SK-N-SH (cell line): ENCODE data around the gene ZMPSTE24. TPM values are rescaled to one million over a fixed set of nuclear protein-coding genes. Genes with fewer than 3 reads are reported as not detected.

Experiments used
- CTCF ChIA-PET: fragments of 300-600, 350-600 bp; formaldehyde crosslinking; extraction: SDS; loops from one replicate; lab custom pipeline; 2021; lab: Yijun Ruan, JAX
- POLR2A ChIA-PET: fragments of 350-600 bp; sonication (Branson Sonifier 250); formaldehyde crosslinking; extraction: SDS; loops from one replicate; lab custom pipeline; 2020; ENCODE audit warnings: antibody characterized with exemption, inconsistent platforms; lab: Yijun Ruan, JAX
- DNase-seq: peaks from one replicate; pipeline ENCODE4 v3.0.0; 2012
- H2AFZ ChIP-seq: fragments of 200-600 bp; sonication (generic); 2 replicates; pipeline ENCODE4 v1.8.1; 2016; ENCODE audit warnings: antibody characterized with exemption, mild to moderate bottlenecking, low read depth
- H3F3A ChIP-seq: fragments of 200-600 bp; sonication (generic); replicated peaks from 2 replicates; pipeline ENCODE3; 2016; ENCODE audit warnings: antibody characterized with exemption, mild to moderate bottlenecking; ENCODE audit not compliant: insufficient read depth
- H3K27ac ChIP-seq, 2 experiments: fragments of 200-500 bp in 1 of 2; fragments of 200-600 bp in 1 of 2; sonication (Bioruptor generic) in 1 of 2; sonication (generic), shearing (Covaris generic) in 1 of 2; 2 replicates each; pipeline versions ENCODE4 v1.5.1 to v1.6.1; 2014 to 2016; ENCODE audit warnings: low read depth in 2 of 2, inconsistent platforms in 1 of 2, low read length in 1 of 2, mild to moderate bottlenecking in 1 of 2, mixed read lengths in 1 of 2
- H3K27me3 ChIP-seq: fragments of 200-600 bp; sonication (generic), shearing (Covaris generic); 2 replicates; pipeline ENCODE4 v1.6.1; 2016; ENCODE audit warnings: mixed run types; ENCODE audit not compliant: insufficient read depth
- H3K36me3 ChIP-seq, 2 experiments: fragments of 200-500 bp in 1 of 2; fragments of 200-600 bp in 1 of 2; sonication (Bioruptor generic) in 1 of 2; sonication (generic) in 1 of 2; replicated peaks in 1 of 2; 2 replicates each; pipeline versions ENCODE3 to v1.5.1; 2014 to 2016; ENCODE audit warnings: low read length in 1 of 2, mild to moderate bottlenecking in 1 of 2; ENCODE audit not compliant: insufficient read depth in 2 of 2, control insufficient read depth in 1 of 2
- H3K4me1 ChIP-seq, 2 experiments: fragments of 200-500 bp in 1 of 2; fragments of 200-600 bp in 1 of 2; sonication (Bioruptor generic) in 1 of 2; sonication (generic), shearing (Covaris generic) in 1 of 2; 2 replicates each; pipeline versions ENCODE4 v1.5.1 to v1.6.1; 2014 to 2016; ENCODE audit warnings: low read depth in 1 of 2, low read length in 1 of 2, mixed run types in 1 of 2; ENCODE audit not compliant: insufficient read depth in 2 of 2, control insufficient read depth in 1 of 2
- H3K4me2 ChIP-seq: fragments of 200-600 bp; sonication (generic), shearing (Covaris generic); 2 replicates; pipeline ENCODE4 v1.6.1; 2017; ENCODE audit warnings: mixed run types
- H3K4me3 ChIP-seq, 2 experiments: fragments of 200-500 bp in 1 of 2; fragments of 200-600 bp in 1 of 2; sonication (Bioruptor generic) in 1 of 2; sonication (generic), shearing (Covaris generic) in 1 of 2; 2 replicates each; pipeline versions ENCODE4 v1.5.1 to v1.8.1; 2014 to 2016; ENCODE audit warnings: low read depth in 2 of 2, inconsistent platforms in 1 of 2, low read length in 1 of 2, mild to moderate bottlenecking in 1 of 2, mixed read lengths in 1 of 2, moderate library complexity in 1 of 2
- H3K79me2 ChIP-seq: fragments of 200-600 bp; sonication (generic); 2 replicates; pipeline ENCODE4 v1.8.1; 2017; ENCODE audit warnings: mild to moderate bottlenecking; ENCODE audit not compliant: insufficient read depth
- H3K9ac ChIP-seq: fragments of 200-600 bp; sonication (generic); 2 replicates; pipeline ENCODE4 v1.6.1; 2017; ENCODE audit warnings: mixed run types
- H3K9me2 ChIP-seq: fragments of 200-600 bp; sonication (generic); 2 replicates; pipeline ENCODE4 v1.6.1; 2017; ENCODE audit warnings: mixed run types
- H3K9me3 ChIP-seq: fragments of 200-600 bp; sonication (generic); 2 replicates; pipeline ENCODE4 v1.6.1; 2017; ENCODE audit warnings: mixed run types, mild to moderate bottlenecking, moderate library complexity
- H4K20me1 ChIP-seq: fragments of 200-600 bp; sonication (generic); 2 replicates; pipeline ENCODE4 v1.6.1; 2017; ENCODE audit warnings: mild to moderate bottlenecking, mixed run types; ENCODE audit not compliant: insufficient read depth
- CTCF ChIP-seq: fragments of 200-600 bp; sonication (generic); IDR thresholded peaks from 2 replicates; pipeline ENCODE4 v1.6.1; 2017; ENCODE audit warnings: antibody characterized with exemption, mild to moderate bottlenecking, moderate library complexity
- ELF1 ChIP-seq: IDR thresholded peaks from 2 replicates; pipeline ENCODE4 v1.4.0; 2012
- EP300 ChIP-seq, 2 experiments: IDR thresholded peaks; 2 replicates each; pipeline versions ENCODE4 v1.4.0 to v1.6.1; 2012; ENCODE audit warnings: borderline replicate concordance in 1 of 2, low read depth in 1 of 2, low read length in 1 of 2
- EZH2phosphoT487 ChIP-seq: fragments of 200-600 bp; sonication (generic); IDR thresholded peaks from 2 replicates; pipeline ENCODE4 v1.6.1; 2017; ENCODE audit warnings: low read depth, mixed run types, mild to moderate bottlenecking, antibody characterized with exemption, moderate library complexity, borderline replicate concordance
- FOXJ3 ChIP-seq: sonication (generic); formaldehyde crosslinking; IDR thresholded peaks from 2 replicates; pipeline ENCODE4 v1.5.1; 2020; ENCODE audit warnings: mild to moderate bottlenecking, missing genetic modification reagents
- JUND ChIP-seq: IDR thresholded peaks from 2 replicates; pipeline ENCODE4 v1.4.0; 2012
- NRF1 ChIP-seq: IDR thresholded peaks from 2 replicates; pipeline ENCODE4 v1.6.1; 2012; ENCODE audit warnings: low read depth, mild to moderate bottlenecking, low read length
- PBX3 ChIP-seq: IDR thresholded peaks from 2 replicates; pipeline ENCODE4; 2012
- POLR2AphosphoS5 ChIP-seq: IDR thresholded peaks from 2 replicates; pipeline ENCODE4 v1.6.1; 2012; ENCODE audit warnings: low read depth, low read length
- RCOR1 ChIP-seq: fragments of 150-350 bp; IDR thresholded peaks from 2 replicates; pipeline ENCODE4 v1.6.1; 2017; ENCODE audit warnings: antibody characterized with exemption, low read length
- REST ChIP-seq: IDR thresholded peaks from 2 replicates; pipeline ENCODE4 v1.6.1; 2012; ENCODE audit warnings: mild to moderate bottlenecking, low read depth, low read length, moderate library complexity
- RXRA ChIP-seq: IDR thresholded peaks from 2 replicates; pipeline ENCODE4 v1.4.0; 2012; ENCODE audit warnings: low read depth, mild to moderate bottlenecking, borderline replicate concordance
- SIN3A ChIP-seq: IDR thresholded peaks from 2 replicates; pipeline ENCODE4 v1.6.1; 2012; ENCODE audit warnings: low read depth, mild to moderate bottlenecking, low read length, moderate library complexity, borderline replicate concordance
- SMC3 ChIP-seq: IDR thresholded peaks from 2 replicates; pipeline ENCODE4 v1.6.1; 2012; ENCODE audit warnings: low read depth, low read length, improper control_type of control experiment
- TAF1 ChIP-seq: IDR thresholded peaks from 2 replicates; pipeline ENCODE4 v1.6.1; 2012; ENCODE audit warnings: low read depth, mild to moderate bottlenecking, low read length, moderate library complexity, borderline replicate concordance
- TCF12 ChIP-seq: IDR thresholded peaks from 2 replicates; pipeline ENCODE4 v1.4.0; 2012
- TEAD4 ChIP-seq: IDR thresholded peaks from 2 replicates; pipeline ENCODE4 v1.4.0; 2012; ENCODE audit warnings: mild to moderate bottlenecking, borderline replicate concordance; ENCODE audit not compliant: insufficient read depth
- USF1 ChIP-seq: IDR thresholded peaks from 2 replicates; pipeline ENCODE4 v1.4.0; 2012; ENCODE audit warnings: low read depth, borderline replicate concordance
- YY1 ChIP-seq: IDR thresholded peaks from 2 replicates; pipeline ENCODE4 v1.4.0; 2012; ENCODE audit warnings: low read depth, mild to moderate bottlenecking
- ZBTB33 ChIP-seq: IDR thresholded peaks from 2 replicates; pipeline ENCODE4 v1.4.0; 2012; ENCODE audit warnings: low read depth, borderline replicate concordance
- WGBS: methylation state at CpG from one replicate; pipeline ENCODE4 v1.1.6; 2017; ENCODE audit warnings: low lambda C conversion rate; 5-methylcytosine and 5-hydroxymethylcytosine counted together
- polyA plus RNA-seq, 3 experiments: library from polyadenylated mRNA; depleted of rRNA; stranded (reverse); fragments of >200 nt; gene quantifications; 2 replicates each; pipeline ENCODE4 v1.2.3, GENCODE V29; 2012

Gene ZMPSTE24
- polyA plus RNA-seq, 1 of the 3 experiments (the other 2 are of a cell fraction), result 13.7 TPM

GRCh38 chr1:40268211-40268610, 10.2 kb downstream of the ZMPSTE24 start (continued):
- no peak for TF ChIP-seq REST
- TF ChIP-seq PBX3, result no peak
- no peak for TF ChIP-seq TAF1
- no peak for TF ChIP-seq FOXJ3
- no peak for TF ChIP-seq SIN3A
- no peak for TF ChIP-seq YY1
- no peak for TF ChIP-seq JUND
- TF ChIP-seq ELF1, result no peak
- no peak for TF ChIP-seq TCF12

- H2AFZ ChIP-seq, result no peak overlapping the region
- H3K4me3 ChIP-seq, result no peak overlapping the region
- 0 out of 2 replicates have a peak, but pooled peaks cover 4% of the 10 kb centered on the region for H4K20me1 ChIP-seq
- H3F3A ChIP-seq, result peaks cover 28% of the 10 kb centered on the region
- 89% methylated on average over 3 of the region's 3 CpGs for WGBS
- no peaks in the 10 kb centered on the region for H3K9me2 ChIP-seq
- no peak for DNase-seq
- H3K79me2 ChIP-seq, result peaks cover 35% of the 10 kb centered on the region; the same call in 1 of the 2 replicates
- no peaks in the 10 kb centered on the region for H3K9me3 ChIP-seq
- H3K27me3 ChIP-seq, result no peaks in the 10 kb centered on the region
- no peak overlapping the region for H3K27ac ChIP-seq
- CTCF ChIA-PET, result interaction anchor here (1.7 kb wide), 1 partner anchor 117 kb away, joined by 8 read pairs; no protein-coding TSS in a partner anchor
- TF ChIP-seq RXRA (no peak), POLR2AphosphoS5 (no peak), TEAD4 (no peak), FOXJ3 (no peak), SIN3A (no peak), NRF1 (no peak), RCOR1 (no peak), CTCF (no peak), ZBTB33 (no peak), TAF1 (no peak), SMC3 (no peak), EP300 (IDR thresholded peaks at IDR 0.05; ENCODE audit: borderline replicate concordance in 1 of 2, low read depth in 1 of 2, low read length in 1 of 2) (no peak), ELF1 (no peak), USF1 (no peak), EZH2phosphoT487 (no peak)
- H3K4me2 ChIP-seq, result no peak overlapping the region
- peaks cover 62 to 63% of the 10 kb centered on the region in 2 experiments for H3K36me3 ChIP-seq
- no peaks in the 10 kb centered on the region; a peak in 2 of 4 replicates for H3K4me1 ChIP-seq
- no peak overlapping the region for H3K9ac ChIP-seq
- POLR2A ChIA-PET, result no interaction called here
Measured at GRCh38 chr1:40270152-40270834, 12.3 kb downstream of the ZMPSTE24 start.
